COLO668 (cell line): ENCODE data around the gene TERB1.

Experiments used
- DNase-seq: peaks from one replicate; lab custom pipeline; 2025; ENCODE audit not compliant: unreplicated experiment; lab: John Stamatoyannopoulos, UW

The TERB1 gene

DNA sequence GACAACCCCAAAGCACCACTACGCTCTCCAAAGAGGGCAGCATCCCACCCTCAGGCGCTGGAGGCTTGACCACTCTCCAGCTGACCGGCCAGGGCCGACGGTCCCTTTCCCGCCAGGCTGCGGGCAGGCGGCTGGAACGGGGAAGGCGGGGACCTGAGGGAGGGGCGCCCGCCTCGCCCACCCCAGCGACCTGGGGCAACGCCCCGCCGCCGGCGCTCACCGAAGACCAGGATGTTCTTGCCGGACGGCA lies 50.4 kb downstream of the TERB1 start:
- peak; percentile 30 for DNase-seq

DNA sequence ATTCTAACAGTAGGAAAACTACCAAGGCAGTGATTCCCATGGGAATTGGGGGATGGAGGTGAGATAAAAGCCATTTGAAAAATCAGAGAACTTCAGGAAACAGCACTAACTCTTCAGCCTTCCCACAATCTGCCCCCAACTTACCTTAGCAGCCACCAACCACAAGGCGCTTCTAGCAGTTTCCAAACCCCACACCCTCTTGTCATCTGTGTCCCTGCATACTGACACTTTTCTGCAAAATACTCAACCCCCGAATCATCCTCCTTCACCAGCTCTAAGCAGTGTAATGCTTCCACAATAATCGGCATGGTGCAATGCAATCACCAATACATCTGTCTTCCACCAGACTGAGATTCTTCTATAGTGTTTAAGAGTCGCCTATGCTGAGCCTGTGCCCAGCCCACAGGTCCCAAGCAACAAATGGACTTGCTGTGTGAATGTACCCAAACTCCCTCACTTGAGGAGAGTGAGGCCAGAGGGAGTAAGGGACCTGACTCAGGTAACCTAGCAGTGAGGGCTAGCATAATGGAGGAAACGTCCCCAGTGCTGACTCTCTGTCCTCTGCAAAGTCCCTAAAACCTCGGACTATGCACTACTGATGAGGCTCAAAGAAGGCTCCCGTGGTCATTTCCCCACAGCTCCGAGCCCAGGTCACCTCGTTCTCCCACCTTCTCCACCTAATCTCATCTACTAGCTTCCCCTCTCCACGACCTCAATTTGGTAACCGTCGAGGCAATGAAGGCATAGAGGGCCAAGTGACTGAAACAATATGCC lies 50.9 kb downstream of the TERB1 start:
- no peak for DNase-seq

DNA sequence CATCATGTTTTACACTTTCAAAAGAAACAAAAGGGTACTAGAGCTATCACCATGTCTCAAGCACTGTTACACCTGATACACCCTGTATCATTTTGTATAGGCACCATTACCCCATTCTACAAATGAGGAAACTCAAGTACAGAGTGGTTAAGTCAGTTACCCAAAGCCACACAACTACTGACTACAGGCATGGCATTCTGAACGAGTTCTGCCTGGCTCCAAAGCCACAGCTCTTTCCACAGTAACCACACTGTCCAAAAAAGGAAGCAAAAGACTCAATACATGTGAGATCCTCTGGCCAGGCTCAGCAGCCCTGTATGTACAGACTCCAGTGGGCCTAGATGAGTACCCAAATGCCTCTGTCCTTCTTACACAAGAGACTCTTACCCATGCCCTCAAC lies 54.7 kb downstream of the TERB1 start:
- DNase-seq: no peak

DNA sequence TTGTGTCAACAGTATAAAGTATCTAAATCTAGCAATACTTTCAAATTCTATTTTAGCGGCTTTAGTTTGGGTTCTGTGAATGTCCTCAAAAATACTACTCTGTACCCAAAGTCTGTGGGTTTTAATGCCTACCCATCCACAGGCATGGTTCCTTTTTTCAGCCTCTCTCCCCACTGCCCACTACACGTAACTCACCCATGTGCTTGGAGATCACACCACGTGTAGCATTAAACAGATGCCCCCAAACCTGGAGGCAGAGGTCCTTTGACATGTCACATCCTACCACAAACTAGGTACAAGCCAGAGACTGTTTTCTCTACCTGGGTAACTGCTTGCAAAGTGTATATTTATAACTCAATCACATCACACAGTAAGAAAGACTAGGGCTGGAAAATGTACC lies 55.3 kb downstream of the TERB1 start:
- no peak for DNase-seq

DNA sequence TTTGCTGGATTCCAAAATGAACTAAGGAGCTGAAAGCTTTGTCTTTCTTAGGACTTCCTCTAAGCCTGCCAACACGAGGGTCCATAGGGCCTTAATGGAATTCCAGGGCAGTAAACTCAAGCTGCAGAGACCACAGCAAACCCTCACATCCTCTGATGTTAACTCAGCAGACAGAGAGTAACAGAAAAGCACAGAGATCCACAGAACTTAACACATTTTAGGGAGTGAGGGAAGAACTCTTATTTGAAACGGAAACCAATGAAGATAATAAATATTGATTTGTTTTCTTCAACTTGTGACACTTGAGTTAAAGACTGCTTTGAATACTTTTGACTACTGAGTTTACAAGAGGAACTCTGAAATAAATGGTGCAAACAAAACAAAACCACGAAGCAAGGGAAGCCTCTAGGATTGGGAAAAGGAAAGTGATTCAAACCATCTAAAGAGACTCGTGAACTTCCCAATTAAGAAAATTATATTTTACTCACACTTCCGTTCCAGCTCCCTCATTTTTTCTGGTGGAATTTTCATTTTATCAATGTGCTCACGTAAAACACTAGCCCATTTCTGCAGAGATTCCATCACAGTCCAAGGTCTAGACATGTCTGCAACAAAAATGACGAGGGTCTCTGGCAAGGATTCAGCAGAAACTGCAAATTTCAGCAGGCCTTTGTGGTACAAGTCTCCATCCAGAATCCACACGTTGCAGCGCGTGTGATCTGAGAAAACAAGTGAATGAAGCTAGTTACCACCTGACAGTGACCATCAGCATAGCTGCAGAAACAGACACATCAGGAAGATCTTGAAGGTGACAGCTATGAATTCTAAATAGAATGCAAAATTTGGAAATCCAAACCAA lies 59.2 kb downstream of the TERB1 start:
- DNase-seq: no peak

DNA sequence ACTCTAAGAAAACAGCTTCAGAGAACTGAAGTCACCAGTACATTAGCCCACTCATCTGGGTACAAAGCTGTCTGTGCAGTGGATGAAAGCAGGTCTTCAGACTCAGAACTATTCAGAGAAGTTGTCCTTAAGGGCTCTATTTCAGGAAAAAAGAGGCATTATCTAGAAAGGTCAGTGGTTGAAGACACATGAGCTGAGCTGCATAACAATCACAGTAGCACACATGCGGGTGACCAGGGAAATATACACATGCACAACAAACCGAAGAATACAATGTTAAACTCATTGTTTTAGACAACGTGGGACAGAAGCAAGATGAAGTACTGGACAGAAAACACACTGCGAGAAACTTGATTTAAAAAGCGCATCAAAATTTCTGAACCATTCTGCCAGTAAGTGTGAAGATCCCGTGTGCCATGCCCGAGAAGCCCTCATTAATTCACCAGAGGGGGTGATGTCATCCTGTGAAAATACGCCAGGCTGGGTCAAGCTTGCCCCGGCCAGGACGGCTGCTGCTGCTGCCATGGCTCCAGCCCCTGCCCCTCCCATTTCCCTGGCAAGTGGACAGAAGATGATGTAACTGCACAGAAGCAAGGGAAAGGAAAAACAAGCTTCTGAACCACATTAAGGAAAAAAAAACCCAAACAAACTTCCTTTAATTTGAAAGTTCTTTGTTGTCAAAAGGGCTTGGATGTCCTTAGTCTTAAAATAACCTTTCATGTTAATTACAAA lies 60.0 kb downstream of the TERB1 start:
- DNase-seq: peak; percentile 52

DNA sequence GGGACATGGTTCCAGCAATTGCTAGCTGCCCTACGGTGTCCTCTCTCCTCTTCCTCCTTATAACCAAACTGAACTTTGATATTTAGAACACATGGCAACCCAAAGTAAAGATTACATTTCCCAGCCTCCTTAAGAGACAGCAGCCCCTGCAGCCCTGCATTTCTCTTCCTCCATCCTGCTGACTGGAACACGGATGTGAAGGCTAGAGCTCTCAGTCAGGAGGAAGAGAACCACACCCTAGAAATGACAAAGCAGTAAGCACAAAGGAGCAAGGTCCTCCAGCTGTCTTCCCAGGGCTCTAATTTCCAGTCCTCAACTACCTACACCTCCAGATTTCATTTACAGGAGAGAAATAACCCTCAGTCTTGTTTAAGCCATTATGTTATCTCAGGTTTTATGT lies 60.9 kb downstream of the TERB1 start:
- no peak for DNase-seq

DNA sequence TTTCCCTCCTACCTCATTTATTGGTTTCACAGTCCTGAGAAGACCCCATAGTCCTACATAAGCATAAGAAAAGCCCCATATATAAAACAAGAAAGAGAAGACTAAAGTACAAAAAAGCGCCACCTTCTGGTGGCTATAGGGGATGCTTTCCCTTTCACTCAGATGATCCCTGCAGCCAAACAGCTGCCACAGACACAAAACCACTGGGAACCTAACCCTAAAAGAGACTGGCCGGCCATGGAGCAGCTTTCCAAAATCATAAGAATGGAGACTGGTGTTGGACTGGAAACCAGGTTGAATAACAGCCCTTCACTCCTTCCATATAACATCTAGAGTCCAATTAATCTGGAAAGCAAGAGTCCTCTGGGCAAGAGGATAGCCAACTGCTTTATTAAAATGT lies 61.4 kb downstream of the TERB1 start:
- peak; percentile 19 for DNase-seq

DNA sequence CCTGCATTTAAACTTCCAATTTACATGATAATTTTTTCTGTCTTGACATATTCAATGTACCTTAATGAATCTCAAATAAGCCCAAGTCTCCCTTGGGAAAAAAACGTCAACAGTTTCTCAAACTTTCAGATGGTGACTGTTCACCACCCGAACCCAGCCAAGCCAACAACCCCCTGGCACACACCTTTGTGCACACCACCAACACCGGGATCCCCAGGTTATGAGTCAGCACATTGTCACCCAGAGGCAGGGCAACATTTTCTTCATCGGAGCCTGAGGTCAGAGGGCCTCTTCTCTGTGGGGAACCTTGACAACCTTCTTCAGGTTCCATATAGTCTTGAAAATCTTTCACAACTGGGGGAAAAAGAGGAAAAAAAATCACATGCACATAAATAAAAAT lies 65.5 kb downstream of the TERB1 start:
- no peak for DNase-seq

DNA sequence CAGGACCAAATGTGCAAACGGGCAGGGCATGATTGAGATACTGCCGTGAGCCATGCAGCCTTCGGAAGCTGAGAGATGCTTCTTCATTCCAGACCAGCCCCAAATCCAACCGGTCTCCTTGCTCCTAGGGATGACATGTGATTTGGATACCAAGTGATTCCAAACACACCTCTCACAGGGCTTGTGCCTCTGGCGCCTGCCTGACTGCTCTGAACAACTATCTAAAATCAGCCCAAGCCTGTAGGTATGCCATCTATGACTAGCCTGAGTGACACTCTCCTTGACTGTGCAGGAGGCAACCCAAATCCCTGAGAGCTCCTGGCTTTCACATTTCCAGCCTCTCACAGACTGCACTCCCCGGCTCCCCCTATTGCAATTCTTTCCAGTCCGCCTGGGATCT lies 70.3 kb downstream of the TERB1 start:
- DNase-seq: no peak

DNA sequence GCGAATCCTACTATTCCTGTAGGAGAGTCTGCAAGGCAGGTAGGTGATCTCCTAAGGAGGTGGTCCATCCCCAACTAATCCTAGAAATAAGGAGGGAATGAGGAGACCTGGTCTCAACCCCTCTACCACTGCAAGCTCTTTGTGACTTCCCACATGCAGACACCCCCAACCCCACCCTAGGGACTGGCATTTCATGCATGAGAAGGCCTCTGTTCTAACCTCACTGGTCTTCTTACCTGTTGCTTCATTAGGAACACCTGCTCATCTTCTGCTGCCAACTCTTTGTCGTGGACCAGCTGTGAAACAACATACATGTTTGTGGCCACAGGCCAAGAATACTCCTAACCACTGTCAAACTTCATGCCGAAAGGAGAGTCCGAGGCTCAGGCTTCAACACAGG lies 72.6 kb downstream of the TERB1 start:
- DNase-seq: no peak

DNA sequence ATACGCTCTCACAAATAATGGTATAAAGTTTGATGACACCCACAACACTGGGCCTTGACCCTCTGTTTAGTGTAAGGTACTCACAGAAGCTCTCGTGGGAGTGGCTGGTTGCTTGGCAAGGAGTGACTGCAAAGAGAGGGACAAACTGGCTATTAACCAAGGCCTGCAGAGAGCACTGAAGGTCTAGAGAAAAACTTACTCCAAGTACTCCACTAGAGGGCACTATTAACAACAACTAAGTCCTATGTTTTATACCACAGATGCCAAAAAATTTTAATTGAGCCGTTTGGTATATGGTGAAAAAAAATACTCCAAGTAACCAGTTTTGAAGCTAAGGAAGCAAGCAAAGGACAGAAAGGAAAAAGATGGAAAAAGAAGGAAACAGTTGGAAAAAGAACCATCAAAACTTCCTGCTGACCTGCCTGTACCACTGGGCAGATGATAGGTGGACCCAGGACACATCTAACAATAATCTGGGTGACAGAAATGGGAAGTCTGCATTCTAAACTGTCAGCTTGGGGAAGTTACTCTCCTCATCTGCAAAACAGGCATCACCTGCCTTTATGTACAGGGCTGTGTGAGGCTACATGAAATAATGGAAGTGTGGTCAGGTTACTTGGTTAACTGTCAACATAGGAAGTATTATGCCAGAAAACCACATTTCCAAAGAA lies 73.1 kb downstream of the TERB1 start:
- DNase-seq: no peak

DNA sequence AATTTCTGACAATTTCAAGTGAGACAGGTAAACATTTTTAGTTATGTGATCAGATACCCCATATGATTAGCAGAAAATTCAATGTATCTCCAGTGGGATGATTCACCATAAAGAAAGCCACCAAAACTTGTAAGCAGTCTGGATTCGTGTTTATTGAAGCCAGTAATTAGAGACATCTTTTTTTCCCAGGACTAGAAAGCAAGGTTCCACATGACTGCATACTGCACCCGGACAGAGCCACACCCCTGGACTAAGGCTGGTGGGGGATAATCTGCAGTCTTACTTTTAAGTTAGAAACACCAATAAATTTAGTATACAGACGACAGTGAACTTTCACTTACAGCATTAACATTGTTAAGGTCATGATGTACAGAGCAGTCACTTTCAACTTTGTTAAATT lies 80.6 kb downstream of the TERB1 start:
- no peak for DNase-seq

DNA sequence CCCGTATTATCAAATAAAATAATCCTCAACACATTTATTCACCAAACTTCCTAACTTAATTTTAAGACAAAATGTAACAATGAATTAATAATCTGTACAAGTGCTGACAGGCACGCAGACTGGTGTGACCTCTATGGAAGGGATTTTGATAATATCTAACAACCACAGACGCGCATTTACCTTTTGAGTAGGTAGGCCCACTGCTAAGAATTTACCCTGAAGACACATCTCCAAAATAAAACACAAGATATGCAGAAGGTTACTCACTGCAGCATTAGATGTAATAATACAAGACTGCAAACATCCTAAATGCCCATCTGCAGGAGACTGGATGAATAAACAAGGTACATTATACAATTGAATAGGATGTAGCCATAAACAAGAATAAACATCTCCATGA lies 82.1 kb downstream of the TERB1 start:
- no peak for DNase-seq

DNA sequence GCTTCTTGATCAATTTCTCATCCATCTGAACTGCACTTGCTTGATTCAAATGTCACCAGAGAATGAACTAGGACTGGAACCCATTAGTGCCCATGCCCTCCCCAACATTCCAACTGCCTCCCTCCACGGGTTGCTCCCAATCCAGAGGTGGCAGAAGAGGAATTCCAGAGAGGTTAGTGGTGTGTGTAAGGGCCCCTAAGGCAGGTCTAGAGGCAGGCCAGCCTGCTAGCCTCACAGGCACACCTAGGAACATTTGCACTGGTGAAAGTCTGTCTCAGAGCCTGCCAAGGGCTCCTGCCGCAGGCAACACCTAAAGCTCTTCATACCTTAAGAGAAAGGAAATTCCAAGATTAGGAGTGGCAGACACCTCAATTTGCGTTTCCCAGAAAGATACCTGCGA lies 83.6 kb downstream of the TERB1 start:
- no peak for DNase-seq

DNA sequence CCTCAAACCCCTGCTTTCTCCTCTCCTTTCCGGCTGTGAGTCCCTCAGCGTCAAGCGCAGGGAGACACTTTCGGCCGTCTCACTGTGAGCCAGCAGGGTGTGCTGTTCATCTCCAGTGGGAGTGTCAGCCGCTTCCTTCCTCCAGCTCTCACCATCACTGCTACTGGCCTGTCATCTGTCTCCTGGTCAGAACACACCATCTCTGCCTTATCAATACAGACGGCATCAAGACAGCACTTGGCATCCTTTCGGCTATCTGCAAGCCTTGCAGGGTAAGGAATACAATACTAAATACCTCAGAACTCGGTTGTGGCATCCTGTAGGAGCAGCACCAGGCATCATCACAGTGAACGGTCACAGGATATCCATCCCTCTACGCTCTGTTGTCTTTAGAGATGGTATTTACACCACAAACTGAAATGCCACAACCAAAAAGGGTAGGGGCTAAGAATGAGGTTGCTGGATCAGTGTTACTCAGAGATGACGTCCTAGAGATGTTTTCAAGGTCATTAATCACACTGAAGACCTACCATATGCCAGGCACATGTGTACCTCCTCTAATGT lies 84.2 kb downstream of the TERB1 start:
- peak; percentile 10 for DNase-seq

DNA sequence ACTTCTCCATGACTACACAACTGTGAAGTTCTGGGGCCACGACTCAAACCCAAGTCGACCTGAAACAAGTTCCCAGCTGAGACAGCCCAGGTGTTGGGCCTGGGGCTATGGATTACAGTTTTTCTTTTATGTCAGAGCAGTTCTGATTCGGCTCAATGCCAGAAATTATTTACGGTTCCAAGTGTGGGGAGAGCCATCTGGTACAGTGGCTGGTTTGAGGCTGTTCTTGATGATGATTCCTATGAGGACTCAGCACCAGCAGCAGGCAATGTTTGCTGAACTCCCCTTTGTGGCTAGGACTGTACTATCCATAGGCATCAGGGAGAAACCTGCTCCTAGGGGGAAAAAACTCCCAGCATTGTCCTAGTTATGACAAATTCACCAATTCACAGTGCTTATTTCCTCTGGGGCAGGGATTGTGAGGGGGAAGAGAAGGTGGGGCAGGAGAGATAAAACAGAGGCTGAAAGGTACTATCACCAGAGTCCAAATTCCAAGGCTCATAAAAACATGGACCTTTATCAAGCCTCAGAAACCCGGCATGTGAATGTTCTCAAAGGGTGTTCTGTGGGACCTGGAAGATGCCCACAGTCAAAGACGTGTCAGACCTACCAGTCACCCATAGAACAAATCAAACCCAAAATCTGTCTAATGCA lies 86.6 kb downstream of the TERB1 start:
- no peak for DNase-seq

DNA sequence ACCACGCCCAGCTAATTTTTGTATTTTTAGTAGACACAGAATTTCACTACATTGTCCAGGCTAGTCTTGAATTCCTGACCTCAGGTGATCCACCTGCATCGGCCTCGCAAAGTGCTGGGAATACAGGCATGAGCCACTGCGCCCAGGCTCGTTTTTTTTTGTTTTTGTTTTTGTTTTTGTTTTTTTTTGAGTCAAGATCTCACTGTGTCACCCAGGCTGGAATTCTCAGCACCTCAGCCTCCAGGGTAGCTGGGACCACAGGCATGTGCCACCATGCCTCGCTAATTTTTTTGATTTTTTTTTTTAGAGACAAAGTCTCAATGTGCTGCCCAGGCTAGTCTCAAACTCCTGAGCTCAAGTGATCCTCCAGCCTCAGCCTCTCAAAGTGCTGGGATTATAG lies 87.3 kb downstream of the TERB1 start:
- DNase-seq: no peak

DNA sequence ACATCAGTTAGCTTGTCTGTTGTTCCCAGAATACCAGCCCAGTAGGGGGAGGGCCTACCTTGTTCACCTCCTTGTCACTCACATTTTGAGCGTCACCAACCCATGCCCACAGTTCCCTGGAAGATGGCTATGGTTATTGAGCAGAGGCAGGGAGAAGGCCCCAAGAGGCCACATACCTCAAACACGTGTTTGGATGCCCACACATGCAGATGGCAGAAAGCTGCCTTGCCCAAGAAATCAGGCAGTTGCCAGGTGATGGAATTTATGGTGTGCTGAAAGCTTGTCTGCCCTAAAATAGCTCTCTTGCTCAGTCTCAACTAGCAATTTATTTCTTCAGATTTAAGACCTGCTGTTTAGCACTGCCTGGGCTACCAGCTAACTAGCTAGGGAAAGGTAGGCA lies 88.3 kb downstream of the TERB1 start:
- DNase-seq: no peak

DNA sequence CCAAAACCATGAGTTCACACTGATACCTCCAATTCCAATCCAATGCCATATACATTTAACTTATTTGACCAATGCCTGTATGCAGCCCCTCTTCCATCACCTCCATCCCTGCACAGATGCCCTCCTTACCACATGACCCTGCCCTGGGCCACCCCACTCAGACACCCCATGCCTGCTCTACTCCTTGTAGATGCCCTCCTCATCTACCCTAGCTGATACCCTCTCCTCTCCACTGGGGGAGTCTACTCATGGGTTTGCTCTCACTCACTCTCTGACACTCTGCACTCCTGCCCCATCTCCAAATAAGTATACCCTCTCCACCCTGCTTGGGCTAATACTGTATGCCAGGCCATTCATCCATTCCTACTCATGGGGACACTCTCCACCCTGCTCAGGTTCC lies 88.9 kb downstream of the TERB1 start:
- DNase-seq: no peak

DNA sequence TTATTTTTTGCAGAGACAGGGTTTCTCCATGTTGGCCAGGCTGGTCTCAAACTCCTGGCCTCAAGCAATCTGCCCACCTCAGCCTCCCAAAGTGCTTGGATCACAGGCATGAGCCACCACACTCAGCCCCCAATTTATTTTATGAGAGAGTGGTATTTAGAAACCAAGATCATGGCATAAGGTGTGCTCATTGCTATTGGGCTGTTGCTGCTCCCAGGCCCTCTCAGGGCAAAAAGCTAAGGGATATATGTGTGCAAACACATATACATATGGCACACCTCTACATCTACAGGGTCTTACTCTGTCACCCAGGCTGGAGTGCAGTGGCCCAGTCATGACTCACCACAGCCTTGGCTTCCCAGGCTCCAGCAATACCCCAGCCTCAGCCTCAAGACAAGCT lies 89.8 kb downstream of the TERB1 start:
- DNase-seq: no peak
